Inflammatory macrophage treated with lipopolysaccharide for 1 hour (primary cell): ENCODE data around the gene MAB21L1.

Experiments
- DNase-seq, 2 donors: peaks; one replicate each; pipeline ENCODE4 v3.0.0-alpha.2; 2020 to 2022

The MAB21L1 gene

DNA sequence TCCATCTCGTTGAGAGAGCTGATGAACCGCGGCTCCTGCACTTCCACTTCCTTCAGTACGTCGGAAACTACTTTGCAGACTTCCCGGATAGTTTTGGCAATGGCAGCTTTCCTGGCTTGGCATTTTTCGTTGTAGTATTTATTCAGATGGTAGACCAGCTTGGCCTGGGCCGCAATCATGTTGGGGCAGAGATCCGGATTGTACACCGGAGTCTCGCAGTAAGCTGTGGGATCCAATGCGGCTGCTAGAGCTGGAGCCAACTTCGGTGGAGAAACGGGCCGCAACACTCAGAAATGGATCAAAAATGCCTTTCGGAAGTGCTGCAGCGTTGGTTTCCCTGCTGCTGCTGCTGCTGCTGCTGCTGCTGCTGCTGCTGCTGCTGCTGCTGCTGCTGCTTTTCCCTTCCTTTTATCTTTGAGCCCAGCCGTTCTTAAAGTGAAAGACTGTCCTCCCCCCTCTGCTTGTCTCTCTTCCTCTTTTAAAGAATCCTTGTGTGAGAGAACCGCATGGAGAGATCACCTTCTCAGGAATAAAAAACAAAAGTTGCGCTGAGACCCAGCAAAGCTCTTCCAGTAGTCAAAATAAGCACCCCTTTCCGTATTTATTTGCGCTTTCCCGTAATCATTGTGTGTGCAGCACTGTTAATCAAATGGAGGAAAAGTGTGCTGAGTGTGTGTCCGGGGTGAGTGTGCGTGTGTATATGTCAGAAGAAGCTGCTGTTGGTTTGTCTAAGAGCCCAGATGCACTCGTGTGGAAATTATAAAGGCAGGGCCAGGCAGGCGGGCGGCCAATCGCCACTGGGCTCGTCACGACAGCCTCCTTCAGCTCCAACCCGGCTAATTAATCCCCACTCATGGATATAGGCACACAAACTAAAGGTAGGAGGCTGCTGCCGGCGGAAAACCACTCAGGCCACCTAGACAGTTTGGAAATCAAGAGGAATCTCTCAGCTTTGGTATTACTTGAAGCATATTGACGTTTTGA, at the start of gene MAB21L1:
TSS of gene MAB21L1 (minus strand) at position 730 of the 984 bp plus-strand sequence. CDS start at position 179, 551 bp downstream.
- DNase-seq = no peak

DNA sequence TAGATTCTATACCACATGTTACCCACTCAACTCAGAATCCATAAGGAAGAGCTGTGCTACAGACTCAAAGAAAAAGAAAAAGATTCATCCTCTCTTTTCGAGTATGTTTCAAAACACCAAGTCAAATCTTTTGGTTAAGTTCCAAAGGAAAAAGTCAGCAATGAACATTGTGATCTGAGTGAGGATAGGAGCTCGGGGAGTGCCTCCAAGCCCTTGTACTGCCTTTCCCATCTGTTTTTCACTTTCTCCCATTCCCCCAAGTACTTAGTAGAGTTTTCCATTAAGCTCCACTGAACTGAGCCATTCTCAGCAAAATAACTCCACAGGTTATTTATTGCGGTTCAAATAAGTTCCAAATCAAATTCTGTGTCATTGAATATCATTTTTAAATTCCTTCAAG, 47.7 kb upstream of the MAB21L1 start:
- DNase-seq = no peak

DNA sequence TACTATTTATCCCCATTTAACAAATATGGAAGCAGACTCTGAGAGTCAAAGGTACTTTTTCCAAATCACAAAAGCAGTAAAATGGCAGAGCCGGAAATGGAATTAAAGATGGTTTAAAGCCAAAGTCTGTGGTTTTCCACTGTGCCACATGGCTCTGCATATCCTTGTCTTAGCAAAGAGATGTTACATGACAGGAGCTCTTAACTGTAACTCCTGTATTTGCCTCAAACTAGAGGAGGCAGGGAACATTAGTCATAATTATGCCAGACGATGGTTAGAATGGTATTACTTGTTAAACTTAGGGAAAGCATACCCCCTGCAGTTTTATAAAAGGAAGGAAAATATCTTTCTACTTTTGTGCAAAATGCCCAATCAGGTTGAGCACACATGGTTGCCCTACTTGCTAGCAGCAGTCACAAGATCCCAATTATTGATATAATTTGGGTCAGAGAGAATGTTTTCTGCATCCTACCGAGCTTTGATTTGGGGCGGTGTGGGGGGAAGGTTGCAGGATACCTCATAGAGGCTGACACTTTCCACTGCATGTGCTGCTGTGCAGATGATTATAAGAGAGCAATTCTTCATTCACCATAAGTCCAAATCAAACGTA, 42.0 kb upstream of the MAB21L1 start:
- no peak for DNase-seq

DNA sequence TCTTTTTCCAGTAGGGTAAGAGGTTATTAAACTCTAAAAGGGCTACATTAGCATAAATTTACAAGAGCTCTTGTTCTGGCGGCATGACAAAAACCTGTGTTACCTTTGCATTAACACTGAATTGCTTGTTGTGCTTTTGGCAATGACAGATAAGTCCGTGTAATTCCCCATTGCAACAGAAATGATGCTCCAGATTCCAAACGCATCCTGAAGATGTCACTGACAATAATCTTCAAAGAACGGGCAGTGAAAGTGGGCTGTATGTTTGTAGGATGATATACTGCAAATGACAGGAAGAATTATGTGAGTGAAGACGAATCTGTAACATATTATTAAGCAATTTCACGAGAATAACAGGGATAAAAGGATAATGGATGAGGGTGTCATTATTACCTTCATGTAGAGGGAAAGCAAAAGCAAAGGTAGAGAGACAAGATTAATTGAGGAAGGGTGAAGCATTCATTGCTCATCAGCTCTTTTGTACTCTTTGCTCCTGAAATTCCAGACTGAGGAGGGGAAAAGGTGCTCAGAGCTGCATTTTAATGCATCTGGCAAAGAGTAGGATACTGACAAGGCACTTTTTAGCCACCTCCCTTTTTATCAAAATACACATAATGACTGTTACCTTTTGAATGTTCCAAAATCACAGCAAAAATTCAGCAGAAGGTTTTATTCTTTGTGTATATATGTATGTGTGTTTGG, 38.5 kb upstream of the MAB21L1 start:
- no peak for DNase-seq

DNA sequence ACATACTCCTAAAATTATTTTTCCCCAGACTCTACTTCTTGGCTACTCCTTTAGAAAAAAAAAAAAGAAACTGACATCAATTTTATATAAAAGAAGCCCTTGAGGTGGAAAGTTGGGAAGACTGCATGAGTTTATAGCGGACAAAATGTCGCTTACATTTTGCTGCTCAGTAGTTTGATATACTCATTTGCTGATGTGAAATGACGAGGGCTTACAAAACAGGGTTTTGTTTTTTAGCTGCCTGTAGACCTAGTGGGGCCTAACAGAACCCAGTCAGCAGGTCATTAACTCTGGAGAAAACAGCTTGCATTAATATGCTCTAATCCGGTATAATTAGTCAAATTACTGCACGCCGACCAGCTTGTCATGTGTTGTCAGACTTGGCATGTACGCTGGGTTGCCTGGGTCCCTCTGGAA, 37.6 kb upstream of the MAB21L1 start:
- no peak for DNase-seq

DNA sequence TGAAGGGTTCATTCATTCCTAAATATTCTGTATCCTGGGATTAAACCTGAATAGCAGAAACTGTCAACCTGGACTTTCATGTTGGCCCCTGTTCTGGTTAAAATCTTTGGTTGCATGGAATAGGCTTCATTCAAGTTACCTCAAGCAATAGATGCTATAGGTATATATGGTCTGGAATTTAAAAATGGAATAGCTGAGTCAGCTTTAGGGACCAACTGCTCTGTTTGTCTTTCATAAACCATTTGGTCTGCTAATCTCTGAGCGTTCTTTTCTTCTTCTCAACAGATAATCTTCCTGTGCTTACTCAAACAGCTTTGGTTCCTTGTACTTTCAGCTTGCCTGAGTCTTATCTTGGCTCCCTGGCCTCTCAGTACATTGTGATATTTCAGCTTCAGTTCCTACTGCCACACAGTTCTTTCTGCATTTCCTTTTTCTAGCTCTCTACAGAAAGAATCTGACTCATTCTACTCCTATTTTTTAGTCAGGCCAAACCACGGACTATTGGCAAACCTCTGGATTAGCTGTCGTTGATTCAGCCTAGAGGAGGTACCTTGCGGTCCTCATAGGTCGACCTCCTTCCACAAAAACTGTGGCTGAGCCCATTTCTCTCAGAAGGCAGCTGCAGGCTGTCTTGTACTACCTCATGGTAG, 35.9 kb upstream of the MAB21L1 start:
- peak; percentile 6 to 9 for DNase-seq

DNA sequence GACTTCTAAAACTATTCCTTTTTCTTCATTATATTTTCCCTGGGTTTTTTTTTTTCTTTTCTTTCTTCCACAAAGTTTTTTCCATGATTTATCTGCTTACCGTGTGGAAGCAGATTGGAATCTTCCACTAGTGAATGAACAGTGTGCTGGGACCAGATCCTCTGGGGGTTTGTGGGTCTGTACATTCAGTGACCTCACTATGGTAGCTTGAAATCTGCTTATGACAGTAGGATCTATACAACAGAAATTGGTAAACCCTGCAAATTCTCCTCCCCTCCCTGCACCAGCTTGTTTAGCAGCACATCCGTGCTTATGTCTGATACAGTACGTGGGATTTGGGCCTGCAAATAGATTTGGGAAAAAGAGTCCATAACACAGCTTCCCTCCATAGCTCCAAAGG, 26.0 kb upstream of the MAB21L1 start:
- DNase-seq = no peak

DNA sequence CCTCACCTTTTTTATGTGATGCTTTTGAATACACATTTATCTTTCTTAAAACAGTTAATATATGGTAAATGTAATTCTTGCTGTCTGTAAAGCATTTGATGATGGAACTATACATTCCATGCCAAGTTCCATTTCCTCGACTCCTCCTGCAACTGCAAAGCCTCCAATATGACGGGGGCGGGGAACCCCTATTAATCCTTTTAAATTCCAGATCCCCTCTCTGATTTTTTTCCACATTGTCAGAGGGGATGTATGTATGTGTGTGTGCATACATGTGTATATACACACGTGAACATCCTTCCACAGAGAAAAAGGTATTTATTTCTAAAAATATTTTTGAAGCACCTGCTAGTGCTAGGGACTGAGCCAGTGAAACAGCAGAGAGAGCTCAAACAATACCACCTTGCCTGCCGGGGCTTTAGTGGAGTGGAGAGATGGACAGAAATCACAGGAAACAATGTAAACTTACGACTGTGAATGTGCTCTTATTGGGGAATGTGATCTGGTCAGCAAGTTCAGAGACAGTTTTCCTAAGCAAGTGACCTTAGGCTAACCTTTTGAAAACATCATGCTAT, 25.3 kb upstream of the MAB21L1 start:
- no peak for DNase-seq

DNA sequence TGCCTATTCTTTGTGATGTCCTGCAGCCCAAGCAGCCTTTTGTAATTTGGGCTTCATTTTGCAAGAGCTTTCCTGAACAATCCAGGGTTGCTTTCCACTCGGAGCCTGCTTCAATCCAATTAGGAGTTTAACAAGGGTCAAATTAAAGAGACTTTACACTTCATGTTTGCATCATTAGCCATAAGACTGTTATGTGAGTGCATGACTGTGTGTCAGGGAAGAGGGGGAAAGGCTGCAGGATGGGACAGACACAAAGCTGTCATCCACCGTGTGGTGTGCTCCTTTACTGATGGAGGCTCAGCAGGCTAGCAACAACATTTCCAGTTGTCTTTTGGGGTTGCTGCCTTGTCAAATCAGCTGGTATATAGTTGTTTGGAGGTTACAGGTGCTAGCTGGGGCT, 23.7 kb upstream of the MAB21L1 start:
- no peak for DNase-seq

DNA sequence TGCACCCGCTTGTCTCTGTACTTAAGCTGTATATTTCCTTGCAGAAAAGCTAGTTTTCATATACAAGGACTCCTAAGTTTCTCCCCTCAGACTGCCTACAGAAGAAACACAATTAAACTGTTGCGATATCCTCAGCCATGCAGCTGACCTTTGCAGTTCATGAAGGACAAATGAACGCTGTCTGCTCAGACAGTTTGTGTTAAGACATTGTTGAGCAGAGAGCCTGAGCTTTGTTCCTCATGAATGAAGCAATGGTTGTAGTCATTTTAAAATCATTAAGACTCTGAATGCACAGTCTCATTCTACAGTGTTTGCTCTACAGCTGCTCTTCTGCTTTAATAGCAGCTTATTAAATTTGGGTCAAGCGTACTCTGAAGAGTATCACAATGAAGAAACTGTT, 23.2 kb upstream of the MAB21L1 start:
- DNase-seq = no peak

DNA sequence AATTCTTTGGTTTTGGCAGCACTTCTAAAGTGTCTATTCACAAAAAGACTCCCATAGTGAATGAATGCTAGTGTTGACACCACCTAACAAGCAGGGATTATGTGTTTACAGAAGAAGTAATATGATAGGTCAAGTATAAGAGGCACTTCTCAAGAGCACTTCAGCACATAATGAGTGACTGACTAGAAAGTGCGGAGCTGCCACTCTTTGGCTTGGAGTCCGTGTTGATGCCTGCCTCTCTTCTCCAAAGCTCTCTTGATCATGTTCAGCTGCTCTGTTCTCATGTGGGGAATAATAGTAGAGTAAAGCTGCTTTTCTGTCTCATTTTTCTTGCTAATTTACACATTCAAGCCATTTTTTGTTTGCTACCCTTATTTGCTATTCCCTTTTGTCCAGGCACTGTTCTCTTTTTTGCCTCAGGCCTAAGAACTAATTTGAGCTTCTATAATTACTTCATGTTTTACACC, 22.7 kb upstream of the MAB21L1 start:
- DNase-seq = no peak

DNA sequence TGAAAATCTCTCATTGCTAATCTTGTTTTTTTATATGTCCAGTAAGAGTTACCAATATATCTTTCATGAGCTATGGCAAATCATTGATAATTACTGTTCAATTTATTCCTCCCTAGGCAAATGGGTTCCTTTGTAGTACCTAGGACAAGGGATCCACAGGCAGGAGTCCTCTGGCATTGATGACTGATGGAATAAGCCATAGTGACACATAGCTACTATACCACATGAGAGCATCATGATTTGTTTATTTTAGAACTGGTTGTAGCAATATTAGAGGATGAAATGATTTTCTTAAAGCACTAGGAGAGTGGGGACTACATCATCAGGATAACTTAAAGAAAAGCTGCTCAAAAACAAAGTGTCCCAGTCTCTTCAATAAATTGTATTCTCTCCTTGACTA, 21.7 kb upstream of the MAB21L1 start:
- no peak for DNase-seq

DNA sequence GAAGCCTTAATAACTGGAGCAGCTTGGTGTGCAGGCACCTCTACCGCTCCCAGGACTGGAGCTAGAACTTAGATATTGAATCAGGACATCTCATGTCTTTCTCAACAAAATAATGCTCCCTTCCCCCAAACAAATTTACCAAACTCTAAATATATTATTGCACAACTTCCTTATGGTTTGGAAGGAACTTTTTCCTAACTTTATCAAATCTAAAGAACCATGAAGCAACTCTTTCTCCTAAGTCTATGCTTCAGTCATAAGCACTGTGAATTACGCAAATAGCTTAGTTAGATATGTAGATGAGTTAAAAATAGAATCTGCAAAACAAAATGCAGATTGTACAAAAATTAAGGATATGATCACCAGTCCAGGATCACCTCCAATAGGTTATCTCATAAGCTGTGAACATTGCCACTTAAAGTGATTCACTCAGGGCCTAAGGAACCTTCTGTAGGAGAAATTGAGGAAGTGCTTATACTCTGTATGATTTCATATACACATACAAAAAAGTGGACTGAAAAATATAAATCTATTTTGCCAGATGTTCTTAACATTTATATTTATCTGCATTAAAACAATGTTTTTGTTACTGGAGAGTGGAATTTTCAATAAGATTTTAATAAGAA, 20.4 kb upstream of the MAB21L1 start:
- peak; percentile 28 to 44 for DNase-seq

DNA sequence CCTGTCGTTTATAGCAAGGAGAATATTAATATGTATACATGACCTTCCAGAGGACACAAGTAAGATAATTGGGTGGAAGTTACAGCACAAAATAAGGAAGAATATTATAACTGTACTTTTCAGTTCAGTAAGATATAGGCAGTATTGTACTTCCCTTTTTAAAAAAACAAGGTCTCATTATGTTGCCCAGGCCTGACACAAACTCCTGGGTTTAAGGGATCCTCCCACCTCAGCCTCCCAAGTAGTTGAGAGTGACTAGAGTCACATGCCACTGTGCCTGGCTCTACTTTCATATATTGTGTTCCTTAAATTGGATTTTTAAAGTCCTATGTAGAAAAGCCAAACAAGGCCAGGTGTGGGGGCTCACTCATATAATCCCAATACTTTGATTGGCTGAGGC, 19.5 kb upstream of the MAB21L1 start:
- DNase-seq = no peak

DNA sequence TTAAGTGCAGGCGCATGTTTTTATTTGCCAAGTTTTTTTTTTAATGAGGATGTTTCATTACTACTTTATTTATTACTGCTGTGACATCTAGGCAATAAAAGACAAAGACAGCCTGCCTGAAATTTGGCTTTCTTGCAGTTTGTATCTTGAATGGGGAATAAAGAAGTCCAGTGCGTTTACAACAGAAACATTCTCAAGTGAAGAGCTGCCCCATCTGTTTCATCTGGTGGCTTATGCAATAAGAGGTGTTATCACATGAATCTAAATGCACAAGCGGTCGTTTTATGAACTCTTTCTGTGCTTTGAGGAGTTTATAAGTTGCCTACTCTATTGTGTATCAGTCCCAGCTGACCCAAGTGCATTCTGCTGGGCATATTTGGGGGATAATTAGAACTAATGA, 12.6 kb upstream of the MAB21L1 start:
- no peak for DNase-seq

DNA sequence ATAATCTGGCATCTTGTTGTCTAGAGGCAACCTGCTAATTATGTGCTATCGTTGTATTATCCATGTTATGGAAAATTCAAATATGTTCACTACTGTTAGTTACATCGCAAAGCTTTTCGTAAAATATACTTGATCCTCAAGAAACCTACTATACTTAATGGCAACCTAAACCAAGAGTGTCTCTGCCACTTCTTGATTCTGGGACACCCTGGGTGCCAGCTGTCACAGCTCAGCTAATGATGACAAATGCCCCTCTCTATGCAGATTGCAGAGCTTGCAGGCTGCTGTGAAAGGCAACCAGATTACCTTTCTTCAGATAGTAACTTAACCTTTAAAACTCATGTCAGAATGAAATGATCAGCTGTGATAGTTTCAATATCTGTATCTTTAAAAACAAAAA, 8.9 kb upstream of the MAB21L1 start:
- DNase-seq = no peak

DNA sequence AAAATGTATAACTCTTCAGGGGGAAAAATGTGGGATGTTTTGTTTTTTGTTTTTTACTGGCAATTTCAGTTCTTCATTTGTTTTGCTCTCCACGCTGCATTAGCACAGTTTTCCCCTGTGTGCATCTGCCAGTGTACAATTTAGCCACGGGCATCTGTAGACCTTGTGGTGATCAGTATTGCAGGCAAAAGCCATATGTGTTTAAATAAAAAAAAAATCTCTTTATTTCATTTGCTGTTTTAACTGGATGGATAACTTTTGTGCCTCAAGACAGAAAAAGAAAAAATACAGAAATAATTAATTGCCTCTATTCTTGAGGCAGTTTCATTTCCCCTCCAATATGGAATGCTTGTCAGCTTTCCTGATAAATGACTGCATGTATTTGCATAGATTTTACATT, 7.9 kb upstream of the MAB21L1 start:
- DNase-seq = no peak

DNA sequence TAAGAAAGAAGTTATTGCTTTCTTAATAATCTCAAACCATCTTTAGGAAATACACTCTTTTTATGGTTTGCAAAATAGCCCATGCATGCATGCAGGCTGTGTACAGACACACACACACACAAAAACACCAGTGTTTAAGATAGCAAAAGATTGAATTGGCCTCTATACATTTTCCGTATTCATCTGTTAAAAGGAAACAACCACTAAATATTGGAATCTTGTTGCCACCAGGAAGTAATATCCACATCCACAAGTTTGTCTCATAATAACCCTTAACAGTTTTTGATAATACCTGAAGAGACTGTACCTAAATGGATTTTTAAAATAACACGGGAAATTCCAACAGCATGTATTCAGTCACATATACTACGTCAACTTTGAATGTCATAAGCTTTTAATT, 7.3 kb upstream of the MAB21L1 start:
- DNase-seq = no peak

DNA sequence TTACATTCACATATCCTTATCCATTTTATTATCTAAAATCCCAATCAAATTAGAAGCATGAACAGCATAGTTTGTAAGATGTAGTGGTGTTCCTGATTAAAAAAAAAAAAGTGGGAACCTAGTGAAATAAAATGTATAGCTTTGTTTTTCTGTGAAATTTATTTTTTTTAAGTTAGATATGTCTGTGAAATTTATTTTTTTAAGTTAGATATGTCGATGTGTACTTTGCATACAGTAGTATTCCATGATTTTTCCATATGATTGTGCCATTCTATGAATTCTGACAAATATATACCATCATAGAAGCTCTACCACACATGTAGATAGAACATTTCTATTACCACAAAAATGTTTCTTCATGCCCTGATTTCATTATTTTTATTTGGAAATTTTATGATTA, 6.0 kb upstream of the MAB21L1 start:
- no peak for DNase-seq

DNA sequence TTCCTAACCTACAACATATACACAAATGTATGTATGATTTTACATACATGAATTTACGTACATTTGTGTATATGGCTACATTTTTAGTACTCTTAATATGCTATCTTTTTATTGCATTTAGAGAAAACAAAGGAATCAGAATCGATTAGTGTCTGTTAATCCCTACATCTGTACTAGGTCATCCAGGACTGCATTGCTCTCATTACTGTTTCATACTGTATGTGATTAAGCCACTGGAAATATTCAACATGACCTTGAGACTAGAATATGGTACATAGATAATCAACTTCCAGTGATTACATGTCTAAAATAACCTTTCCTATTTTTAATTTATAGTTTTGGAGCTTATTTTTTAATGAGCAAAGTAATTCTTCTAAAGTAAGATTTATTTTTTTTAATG, 5.3 kb upstream of the MAB21L1 start:
- no peak for DNase-seq

DNA sequence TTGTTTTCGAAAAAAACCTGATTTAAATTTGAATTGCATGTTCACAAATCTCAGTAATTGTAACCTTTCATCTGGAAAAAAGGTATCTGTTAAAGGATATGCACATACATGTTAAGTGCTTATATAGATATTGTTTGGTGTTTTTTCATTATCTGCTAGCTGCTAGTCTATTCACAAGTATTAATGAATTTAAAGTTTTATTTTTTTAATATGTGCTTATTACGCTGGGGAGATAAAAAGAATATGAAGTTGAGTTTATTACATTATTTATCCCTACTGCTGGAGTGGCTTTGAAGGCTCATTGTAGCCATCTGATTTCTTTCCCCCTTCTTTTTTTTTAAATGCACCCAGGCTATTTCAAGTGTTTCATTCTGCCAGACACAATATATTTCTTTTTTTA, 3.9 kb upstream of the MAB21L1 start:
- no peak for DNase-seq

DNA sequence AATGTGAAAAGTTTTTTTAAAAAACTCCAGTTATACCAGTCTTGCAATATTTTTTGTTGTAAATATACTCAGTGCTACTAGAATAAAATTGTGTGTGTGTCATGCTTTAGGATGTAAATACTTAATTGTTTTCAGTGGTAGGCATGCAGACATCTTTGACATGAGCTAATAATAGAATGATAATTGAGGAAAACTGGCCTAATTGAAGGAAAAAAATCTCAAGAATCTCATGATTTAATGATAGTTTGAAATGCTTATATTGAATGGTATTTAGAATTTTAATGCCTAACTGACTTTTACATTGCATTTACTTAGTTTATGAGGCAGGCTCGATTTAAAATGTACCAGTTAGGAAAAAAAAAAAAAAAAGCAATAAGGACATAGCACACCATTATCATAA, 3.2 kb upstream of the MAB21L1 start:
- DNase-seq = no peak
